Lower leg skin (tissue), 4 donors: Measurements from ENCODE around the gene AURKA. TPM values are rescaled to one million over a fixed set of nuclear protein-coding genes. Genes with fewer than 3 reads are reported as not detected.

Experiments
- DNase-seq, 2 donors: peaks; one replicate each; pipeline ENCODE4 v3.0.0-alpha.2; 2019; ENCODE audit warnings: low spot score in 2 of 2
- H3K4me3 ChIP-seq: fragments of 200-600 bp; sonication (generic); 2 replicates; pipeline ENCODE4 v1.5.1; 2017; ENCODE audit warnings: mild to moderate bottlenecking, low read depth; ENCODE audit not compliant: poor library complexity, severe bottlenecking
- CTCF ChIP-seq, 3 donors: fragments of 450-650 bp; IDR thresholded peaks; one replicate each; pipeline ENCODE4 v1.5.1; 2016; ENCODE audit warnings: antibody characterized with exemption in 3 of 3, mild to moderate bottlenecking in 3 of 3, moderate library complexity in 2 of 3
- POLR2A ChIP-seq, 2 donors: fragments of 450-650 bp; IDR thresholded peaks; one replicate each; pipeline ENCODE4 v1.6.1; 2016 to 2017; ENCODE audit warnings: antibody characterized with exemption in 2 of 2, mild to moderate bottlenecking in 1 of 2, moderate library complexity in 1 of 2
- WGBS, 2 donors: methylation state at CpG; one replicate each; pipeline ENCODE4 v1.1.5; 2018; 5-methylcytosine and 5-hydroxymethylcytosine counted together
- intact Hi-C: fragments of 100-400 bp; cut with DNase I; formaldehyde crosslinking; loops from one replicate; pipeline ENCODE4 v1.15.0; 2023; ENCODE audit warnings: low total_unique reads
- total RNA-seq, 4 donors: library from RNA; depleted of rRNA; stranded (reverse); fragments of >200 nt; gene quantifications; one replicate each; pipeline ENCODE4 v1.1.0, GENCODE V29; 2016

AURKA gene
- total RNA-seq, 4 donors from 2014 or later = 3.9 to 8.7 (median 5.9) TPM

- WGBS, 2 donors = 93 to 97% methylated on average over 6 of the region's 6 CpGs
- intact Hi-C loops = no loop called here
- DNase-seq = no peak
Observed at GRCh38 chr20:56386219-56386618, 5.8 kb downstream of the AURKA start.

DNA sequence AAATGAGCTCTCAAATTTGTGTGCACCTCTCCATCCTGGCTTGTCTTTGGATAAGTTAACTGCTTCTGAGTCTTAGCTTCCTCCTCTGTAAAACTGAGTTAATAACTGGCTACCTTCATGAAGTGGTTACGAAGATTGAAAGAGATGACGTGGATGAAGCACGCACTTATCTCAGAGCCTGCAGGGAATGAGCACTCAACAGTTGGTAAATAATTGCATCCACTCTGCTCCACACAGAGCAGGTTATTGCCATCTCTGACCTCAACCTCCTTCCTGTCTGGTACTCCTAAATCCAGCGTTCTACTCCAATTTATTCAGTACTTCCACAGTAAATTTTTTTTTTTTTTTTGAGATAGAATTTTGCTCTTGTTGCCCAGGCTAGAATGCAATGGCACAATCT is 6.9 kb downstream of the AURKA start:
- DNase-seq = no peak
- no peak overlapping the region for H3K4me3 ChIP-seq
- TF ChIP-seq POLR2A (IDR thresholded peaks at IDR 0.05) (no peak), CTCF (IDR thresholded peaks at IDR 0.05) (no peak)
- WGBS, 2 donors = 95 to 97% methylated on average over 4 of the region's 4 CpGs
- intact Hi-C loops = no loop called here

More at GRCh38 chr20:56386219-56386618, 5.8 kb downstream of the AURKA start:
- no peak for TF ChIP-seq CTCF (IDR thresholded peaks at IDR 0.05)
- TF ChIP-seq POLR2A (IDR thresholded peaks at IDR 0.05) = no peak
- no peak overlapping the region for H3K4me3 ChIP-seq

GRCh38 chr20:56383334-56383733 is 8.7 kb downstream of the AURKA start:
- TF ChIP-seq CTCF (IDR thresholded peaks at IDR 0.05) (no peak), POLR2A (IDR thresholded peaks at IDR 0.05) (no peak)
- no peak for DNase-seq
- no peak overlapping the region for H3K4me3 ChIP-seq
- WGBS, 2 donors = 92% methylated on average over 8 of the region's 8 CpGs
- intact Hi-C loops = no loop called here

GRCh38 chr20:56382696-56383095 is 9.3 kb downstream of the AURKA start:
- TF ChIP-seq POLR2A (IDR thresholded peaks at IDR 0.05) (no peak), CTCF (IDR thresholded peaks at IDR 0.05) (no peak)
- WGBS, 2 donors = 86 to 90% methylated on average over 4 of the region's 4 CpGs
- intact Hi-C loops = no loop called here
- no peak overlapping the region for H3K4me3 ChIP-seq
- no peak for DNase-seq

- intact Hi-C loops = no loop called here
- 81 to 90% methylated on average over 1 of the region's 1 CpG for WGBS, 2 donors
- no peak overlapping the region for H3K4me3 ChIP-seq
- TF ChIP-seq CTCF (IDR thresholded peaks at IDR 0.05) (no peak), POLR2A (IDR thresholded peaks at IDR 0.05) (no peak)
- no peak for DNase-seq
Observed at GRCh38 chr20:56381501-56381900, 10.5 kb downstream of the AURKA start.

DNA sequence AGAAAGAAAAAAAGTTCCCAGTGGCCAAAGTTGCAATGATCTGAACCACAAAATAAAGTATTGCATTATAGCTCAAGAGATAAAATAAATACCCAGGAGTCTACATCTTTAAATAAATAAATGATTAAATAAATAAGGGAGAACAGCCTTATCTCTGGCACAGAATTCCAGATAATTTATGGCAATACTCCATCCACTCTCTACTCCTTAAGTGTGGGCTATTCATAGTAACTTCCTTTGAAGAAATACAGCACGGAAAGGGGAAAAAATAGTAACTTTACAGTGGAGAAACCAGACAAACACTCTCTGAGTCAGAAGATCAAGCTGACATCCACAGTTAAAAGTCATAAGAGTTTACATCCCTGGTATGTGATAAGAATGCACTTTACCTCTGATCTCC is 11.6 kb downstream of the AURKA start:
- intact Hi-C loops = no loop called here
- no peak overlapping the region for H3K4me3 ChIP-seq
- TF ChIP-seq CTCF (IDR thresholded peaks at IDR 0.05) (no peak), POLR2A (IDR thresholded peaks at IDR 0.05) (no peak)
- no peak for DNase-seq
- 61 to 68% methylated on average over 1 of the region's 1 CpG for WGBS, 2 donors
